HepG2 (cell line): Measurements from ENCODE around the gene CD302. TPM values are rescaled to one million over a fixed set of nuclear protein-coding genes. Genes with fewer than 3 reads are reported as not detected.

ENCODE experiments used
- ATAC-seq: fragments of 200-7000 bp; cut with Tn5 transposase; 3 replicates; pipeline ENCODE4 v1.9.1; 2020; ENCODE audit warnings: mild to moderate bottlenecking, moderate library complexity
- BruUV-seq: library from RNA; stranded (reverse); fragments of 400-500 nt; replicated peaks from 2 replicates; lab custom pipeline; 2021; lab: Mats Ljungman, UMichigan
- CTCF ChIA-PET: fragments of 300-600 bp; formaldehyde crosslinking; extraction: SDS; loops from one replicate; lab custom pipeline; 2021; ENCODE audit warnings: low total read pairs, inconsistent platforms, low intra/inter-chr PET ratio; lab: Yijun Ruan, JAX
- POLR2A ChIA-PET: fragments of 350-600 bp; sonication (Branson Sonifier 250); formaldehyde crosslinking; loops from one replicate; lab custom pipeline; 2020; ENCODE audit warnings: antibody characterized with exemption, inconsistent platforms; lab: Yijun Ruan, JAX
- DNase-seq: peaks from one replicate; pipeline ENCODE4 v3.0.0-alpha.2; 2015; ENCODE audit warnings: low spot score
- FAIRE-seq: peaks from 3 replicates; lab custom pipeline; 2011; peaks lifted over from hg19 to GRCh38; lab: Jason Lieb, UNC
- H2AFZ ChIP-seq: one replicate; pipeline ENCODE4 v1.6.1; 2011; ENCODE audit warnings: low read length, inconsistent platforms
- H3K27ac ChIP-seq: fragments of 300-600 bp; 3 replicates; pipeline ENCODE4 v1.8.0; 2011; ENCODE audit warnings: mixed run types, mild to moderate bottlenecking, mixed read lengths, low read length, inconsistent platforms; ENCODE audit not compliant: insufficient read depth; ENCODE audit errors: extremely low read length
- H3K27me3 ChIP-seq, 2 experiments: fragments of 200-600 bp in 1 of 2; 2 replicates in 1 of 2; 3 replicates in 1 of 2; pipeline versions ENCODE4 v1.6.0 to v1.8.0; 2011; ENCODE audit warnings: low read length in 2 of 2, mild to moderate bottlenecking in 2 of 2, moderate library complexity in 2 of 2, inconsistent platforms in 1 of 2; ENCODE audit not compliant: insufficient read depth in 2 of 2, control insufficient read depth in 1 of 2
- H3K36me3 ChIP-seq, 2 experiments: fragments of 200-600 bp in 1 of 2; replicated peaks in 1 of 2; 2 replicates in 1 of 2; 3 replicates in 1 of 2; pipeline versions ENCODE4 v1.5.1 to v1.8.0; 2011; ENCODE audit warnings: low read length in 2 of 2, inconsistent platforms in 1 of 2; ENCODE audit not compliant: insufficient read depth in 2 of 2, control insufficient read depth in 1 of 2
- H3K4me1 ChIP-seq: 2 replicates; pipeline ENCODE4 v1.5.1; 2012; ENCODE audit warnings: low read length, inconsistent platforms; ENCODE audit not compliant: insufficient read depth
- H3K4me2 ChIP-seq: 2 replicates; pipeline ENCODE4 v1.6.0; 2011; ENCODE audit warnings: low read depth, low read length, inconsistent platforms
- H3K4me3 ChIP-seq, 3 experiments: fragments of 200-600 bp in 1 of 3; sonication (generic), shearing (Covaris generic) in 1 of 3; replicated peaks in 1 of 3; 2 replicates each; pipeline ENCODE4 v1.5.1; 2011 to 2016; ENCODE audit warnings: low read length in 3 of 3, inconsistent platforms in 2 of 3, low read depth in 2 of 3, mild to moderate bottlenecking in 2 of 3, control low read depth in 1 of 3, mixed read lengths in 1 of 3; ENCODE audit not compliant: insufficient read depth in 1 of 3
- H3K79me2 ChIP-seq: one replicate; pipeline ENCODE4 v1.6.1; 2011; ENCODE audit warnings: low read length, inconsistent platforms; ENCODE audit not compliant: insufficient read depth
- H3K9ac ChIP-seq: 2 replicates; pipeline ENCODE4 v1.6.0; 2011; ENCODE audit warnings: mild to moderate bottlenecking, low read depth, low read length, inconsistent platforms; ENCODE audit not compliant: insufficient read depth
- H3K9me3 ChIP-seq: 2 replicates; pipeline ENCODE4 v1.5.1; 2012; ENCODE audit warnings: mild to moderate bottlenecking, low read length
- H4K20me1 ChIP-seq: 2 replicates; pipeline ENCODE4 v1.6.0; 2011; ENCODE audit warnings: inconsistent platforms, mild to moderate bottlenecking, low read length, moderate library complexity; ENCODE audit not compliant: insufficient read depth
- AGO2 ChIP-seq: fragments of 200-400 bp; formaldehyde crosslinking; optimal IDR thresholded peaks from 2 replicates; pipeline ENCODE3; 2017; ENCODE audit warnings: mild to moderate bottlenecking, low read depth, low read length, moderate library complexity
- HNF4G ChIP-seq, 2 experiments: sonication (generic) in 1 of 2; formaldehyde crosslinking in 1 of 2; IDR thresholded peaks; 2 replicates each; pipeline versions ENCODE4 v1.4.0 to v1.6.1; 2011 to 2020; ENCODE audit warnings: borderline replicate concordance in 2 of 2, low read depth in 2 of 2, mild to moderate bottlenecking in 2 of 2, low read length in 1 of 2, missing genetic modification reagents in 1 of 2, moderate library complexity in 1 of 2
- KLF12 ChIP-seq: sonication (generic); formaldehyde crosslinking; IDR thresholded peaks from 2 replicates; pipeline ENCODE4 v1.4.0; 2020; ENCODE audit warnings: missing genetic modification reagents, borderline replicate concordance
- POLR2AphosphoS2 ChIP-seq: IDR thresholded peaks from 2 replicates; pipeline ENCODE4 v1.6.1; 2011; ENCODE audit warnings: low read depth, low read length, improper control_type of control experiment
- PPARG ChIP-seq: conservative IDR thresholded peaks from 2 replicates; pipeline ENCODE4 v1.6.1; 2016; ENCODE audit warnings: missing biosample characterization, missing genetic modification reagents
- RBM22 ChIP-seq: fragments of 200-400 bp; formaldehyde crosslinking; optimal IDR thresholded peaks from 2 replicates; pipeline ENCODE3; 2017; ENCODE audit warnings: mild to moderate bottlenecking, low read length, moderate library complexity
- ZNF451 ChIP-seq: sonication (generic); formaldehyde crosslinking; IDR thresholded peaks from 2 replicates; pipeline ENCODE4 v1.5.0; 2020; ENCODE audit warnings: mild to moderate bottlenecking, missing genetic modification reagents
- ZSCAN31 ChIP-seq: sonication (generic); formaldehyde crosslinking; IDR thresholded peaks from 2 replicates; pipeline ENCODE4 v1.5.0; 2020; ENCODE audit warnings: low read depth, mild to moderate bottlenecking, missing genetic modification reagents
- WGBS: methylation state at CpG from one replicate; pipeline ENCODE4 v1.1.6; 2017; ENCODE audit warnings: low lambda C conversion rate; 5-methylcytosine and 5-hydroxymethylcytosine counted together
- in situ Hi-C: cut with HindIII; loops from 2 replicates; pipeline ENCODE4 v1.10.0; 2017; ENCODE audit warnings: low pct_unique_long_range_greater_than_20kb; ENCODE audit not compliant: extremely low pct_ligation_motif_present
- intact Hi-C: fragments of 100-400 bp; cut with micrococcal nuclease; formaldehyde crosslinking; loops from one replicate; pipeline ENCODE4 v1.10.0; 2022; ENCODE audit not compliant: unreplicated experiment
- polyA plus RNA-seq, 8 experiments: library from polyadenylated mRNA; depleted of rRNA in 3 of 8; stranded (reverse) in 7 of 8; unstranded in 1 of 8; fragments of >200 nt; fragmentation: Illumina TruSeq in 4 of 8; extraction: Trizol in 4 of 8; gene quantifications; 2 replicates each; pipeline versions ENCODE4 v1.2.1 to v1.2.3, GENCODE V29; 2011 to 2016; ENCODE audit warnings: low read depth in 4 of 8, missing spikeins in 1 of 8, mixed read lengths in 1 of 8; ENCODE audit not compliant: insufficient read depth in 1 of 8
- total RNA-seq, 5 experiments: library from RNA; depleted of rRNA; stranded (reverse); fragments of >200 nt; fragmentation: Illumina TruSeq; extraction: Trizol; gene quantifications; 2 replicates each; pipeline ENCODE4 v1.2.3, GENCODE V29; 2016; ENCODE audit warnings: low read depth in 1 of 5
- TF ChIP-seq, protein P1 (sequence below): sonication (generic); formaldehyde crosslinking; IDR thresholded peaks from 2 replicates; pipeline ENCODE4 v1.4.0; 2020; ENCODE audit warnings: missing genetic modification reagents, mild to moderate bottlenecking, borderline replicate concordance
- TF ChIP-seq, protein P2 (sequence below): sonication (generic); formaldehyde crosslinking; IDR thresholded peaks from 2 replicates; pipeline ENCODE4 v1.4.0; 2020; ENCODE audit warnings: missing genetic modification reagents
- TF ChIP-seq, protein P3 (sequence below): sonication (generic); formaldehyde crosslinking; IDR thresholded peaks from 2 replicates; pipeline ENCODE4 v1.5.1; 2020; ENCODE audit warnings: mild to moderate bottlenecking, missing genetic modification reagents, moderate library complexity
- TF ChIP-seq, protein P4 (sequence below): sonication (generic); formaldehyde crosslinking; IDR thresholded peaks from 2 replicates; pipeline ENCODE4 v1.9.0; 2021; ENCODE audit warnings: missing genetic modification reagents, borderline replicate concordance

Gene CD302
- total and polyA plus RNA-seq, 2 of the 13 experiments (the other 11 are each of a cell fraction or from before 2014, with no cell fraction given), result 8.0 to 15.6 TPM

DNA sequence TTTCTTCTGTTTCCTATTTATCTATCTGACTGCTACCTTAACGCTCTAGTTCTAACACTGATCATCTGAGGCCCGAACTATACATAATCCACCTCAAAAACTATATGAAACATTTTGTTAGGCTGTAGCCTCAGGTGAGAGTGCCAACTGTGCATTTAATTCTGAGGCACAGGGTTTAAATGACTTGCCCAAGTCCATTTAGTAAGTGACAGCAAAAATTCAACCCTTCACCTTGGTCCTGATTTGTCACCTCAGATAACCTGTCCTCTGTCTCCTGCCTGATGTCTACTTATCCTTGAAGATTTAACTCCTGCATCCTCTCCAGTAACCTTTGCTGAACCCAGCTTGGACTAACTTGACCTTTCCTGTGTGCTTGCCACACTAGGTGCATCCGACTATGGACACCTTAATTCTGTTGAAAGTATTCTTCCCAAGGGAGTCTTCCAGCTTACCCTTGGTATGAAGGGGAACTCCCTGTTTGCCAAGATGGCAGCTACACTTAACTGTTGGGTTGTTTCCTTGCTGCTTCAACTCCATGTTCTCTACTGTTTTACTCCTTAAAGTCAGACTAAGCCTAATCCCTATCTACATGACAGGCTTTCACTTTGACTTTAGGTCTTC, 23.5 kb downstream of the CD302 start:
- ChIA-PET CTCF (no interaction called here), POLR2A (interaction anchor here (0.6 kb wide), 1 partner anchor 159 kb away, joined by 3 read pairs; no protein-coding TSS in a partner anchor)
- Histone ChIP-seq H3K9ac (no peak overlapping the region), H3K4me1 (no peaks in the 10 kb centered on the region), H3K36me3 (no peaks in the 10 kb centered on the region; a peak in 1 of 5 replicates), H4K20me1 (no peaks in the 10 kb centered on the region), H2AFZ (no peak overlapping the region), H3K9me3 (no peaks in the 10 kb centered on the region), H3K4me3 (no peak overlapping the region), H3K4me2 (no peak overlapping the region), H3K79me2 (no peaks in the 10 kb centered on the region), H3K27me3 (no peaks in the 10 kb centered on the region), H3K27ac (no peak overlapping the region)
- FAIRE-seq (no peak), ATAC-seq (peak; percentile 8), DNase-seq (no peak)
- in situ Hi-C loops (no loop called here), intact Hi-C loops (no loop called here)
- 65% methylated on average over 3 of the region's 3 CpGs for WGBS
- BruUV-seq, result no TSS peak
- TF ChIP-seq PPARG, result 0 out of 2 replicates have a peak, but pooled peaks have one; percentile 15
- peak; percentile 55 for TF ChIP-seq AGO2
- no peak for TF ChIP-seq KLF12
- TF ChIP-seq, protein P1, sequence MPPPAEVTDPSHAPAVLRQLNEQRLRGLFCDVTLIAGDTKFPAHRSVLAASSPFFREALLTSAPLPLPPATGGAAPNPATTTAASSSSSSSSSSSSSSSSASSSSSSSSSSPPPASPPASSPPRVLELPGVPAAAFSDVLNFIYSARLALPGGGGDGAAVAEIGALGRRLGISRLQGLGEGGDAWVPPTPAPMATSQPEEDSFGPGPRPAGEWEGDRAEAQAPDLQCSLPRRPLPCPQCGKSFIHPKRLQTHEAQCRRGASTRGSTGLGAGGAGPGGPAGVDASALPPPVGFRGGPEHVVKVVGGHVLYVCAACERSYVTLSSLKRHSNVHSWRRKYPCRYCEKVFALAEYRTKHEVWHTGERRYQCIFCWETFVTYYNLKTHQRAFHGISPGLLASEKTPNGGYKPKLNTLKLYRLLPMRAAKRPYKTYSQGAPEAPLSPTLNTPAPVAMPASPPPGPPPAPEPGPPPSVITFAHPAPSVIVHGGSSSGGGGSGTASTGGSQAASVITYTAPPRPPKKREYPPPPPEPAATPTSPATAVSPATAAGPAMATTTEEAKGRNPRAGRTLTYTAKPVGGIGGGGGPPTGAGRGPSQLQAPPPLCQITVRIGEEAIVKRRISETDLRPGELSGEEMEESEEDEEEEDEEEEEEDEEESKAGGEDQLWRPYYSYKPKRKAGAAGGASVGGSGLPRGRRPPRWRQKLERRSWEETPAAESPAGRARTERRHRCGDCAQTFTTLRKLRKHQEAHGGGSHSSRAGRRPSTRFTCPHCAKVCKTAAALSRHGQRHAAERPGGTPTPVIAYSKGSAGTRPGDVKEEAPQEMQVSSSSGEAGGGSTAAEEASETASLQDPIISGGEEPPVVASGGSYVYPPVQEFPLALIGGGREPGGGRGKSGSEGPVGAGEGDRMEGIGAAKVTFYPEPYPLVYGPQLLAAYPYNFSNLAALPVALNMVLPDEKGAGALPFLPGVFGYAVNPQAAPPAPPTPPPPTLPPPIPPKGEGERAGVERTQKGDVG, result no peak
- TF ChIP-seq, protein P2, sequence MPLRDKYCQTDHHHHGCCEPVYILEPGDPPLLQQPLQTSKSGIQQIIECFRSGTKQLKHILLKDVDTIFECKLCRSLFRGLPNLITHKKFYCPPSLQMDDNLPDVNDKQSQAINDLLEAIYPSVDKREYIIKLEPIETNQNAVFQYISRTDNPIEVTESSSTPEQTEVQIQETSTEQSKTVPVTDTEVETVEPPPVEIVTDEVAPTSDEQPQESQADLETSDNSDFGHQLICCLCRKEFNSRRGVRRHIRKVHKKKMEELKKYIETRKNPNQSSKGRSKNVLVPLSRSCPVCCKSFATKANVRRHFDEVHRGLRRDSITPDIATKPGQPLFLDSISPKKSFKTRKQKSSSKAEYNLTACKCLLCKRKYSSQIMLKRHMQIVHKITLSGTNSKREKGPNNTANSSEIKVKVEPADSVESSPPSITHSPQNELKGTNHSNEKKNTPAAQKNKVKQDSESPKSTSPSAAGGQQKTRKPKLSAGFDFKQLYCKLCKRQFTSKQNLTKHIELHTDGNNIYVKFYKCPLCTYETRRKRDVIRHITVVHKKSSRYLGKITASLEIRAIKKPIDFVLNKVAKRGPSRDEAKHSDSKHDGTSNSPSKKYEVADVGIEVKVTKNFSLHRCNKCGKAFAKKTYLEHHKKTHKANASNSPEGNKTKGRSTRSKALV (CRISPR knock-in tag), result no peak
- TF ChIP-seq, protein P3, sequence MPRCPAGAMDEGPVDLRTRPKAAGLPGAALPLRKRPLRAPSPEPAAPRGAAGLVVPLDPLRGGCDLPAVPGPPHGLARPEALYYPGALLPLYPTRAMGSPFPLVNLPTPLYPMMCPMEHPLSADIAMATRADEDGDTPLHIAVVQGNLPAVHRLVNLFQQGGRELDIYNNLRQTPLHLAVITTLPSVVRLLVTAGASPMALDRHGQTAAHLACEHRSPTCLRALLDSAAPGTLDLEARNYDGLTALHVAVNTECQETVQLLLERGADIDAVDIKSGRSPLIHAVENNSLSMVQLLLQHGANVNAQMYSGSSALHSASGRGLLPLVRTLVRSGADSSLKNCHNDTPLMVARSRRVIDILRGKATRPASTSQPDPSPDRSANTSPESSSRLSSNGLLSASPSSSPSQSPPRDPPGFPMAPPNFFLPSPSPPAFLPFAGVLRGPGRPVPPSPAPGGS (CRISPR knock-in tag), result no peak
- TF ChIP-seq HNF4G (IDR thresholded peaks at IDR 0.05; ENCODE audit: borderline replicate concordance, low read depth, low read length), result no peak
- TF ChIP-seq HNF4G (CRISPR knock-in tag; IDR thresholded peaks at IDR 0.05; ENCODE audit: borderline replicate concordance, low read depth), result no peak
- no peak for TF ChIP-seq ZSCAN31
- no peak for TF ChIP-seq ZNF451 (CRISPR knock-in tag)
- TF ChIP-seq RBM22, result peak; percentile 95
- TF ChIP-seq, protein P4, sequence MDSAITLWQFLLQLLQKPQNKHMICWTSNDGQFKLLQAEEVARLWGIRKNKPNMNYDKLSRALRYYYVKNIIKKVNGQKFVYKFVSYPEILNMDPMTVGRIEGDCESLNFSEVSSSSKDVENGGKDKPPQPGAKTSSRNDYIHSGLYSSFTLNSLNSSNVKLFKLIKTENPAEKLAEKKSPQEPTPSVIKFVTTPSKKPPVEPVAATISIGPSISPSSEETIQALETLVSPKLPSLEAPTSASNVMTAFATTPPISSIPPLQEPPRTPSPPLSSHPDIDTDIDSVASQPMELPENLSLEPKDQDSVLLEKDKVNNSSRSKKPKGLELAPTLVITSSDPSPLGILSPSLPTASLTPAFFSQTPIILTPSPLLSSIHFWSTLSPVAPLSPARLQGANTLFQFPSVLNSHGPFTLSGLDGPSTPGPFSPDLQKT (CRISPR knock-in tag), result no peak
- TF ChIP-seq POLR2AphosphoS2, result 0 out of 2 replicates have a peak, but pooled peaks have one; percentile 54
